Stimulated activated CD4-positive, alpha-beta T cell treated with anti-CD3 and anti-CD28 coated beads, TNF-alpha, amount 100 ng/mL, for 24 hours (primary cell): ENCODE results near the gene ZNF584.
"Not testable (repeated sequence)": the region's sequence is repeated elsewhere in the genome, so short reads cannot be mapped to it uniquely, and the experiment has no call there.

Source experiments
- DNase-seq, 3 experiments: peaks; one replicate each; pipeline ENCODE4 v3.0.0-alpha.2; 2020; ENCODE audit warnings: low read depth in 3 of 3

The ZNF584 gene

DNA sequence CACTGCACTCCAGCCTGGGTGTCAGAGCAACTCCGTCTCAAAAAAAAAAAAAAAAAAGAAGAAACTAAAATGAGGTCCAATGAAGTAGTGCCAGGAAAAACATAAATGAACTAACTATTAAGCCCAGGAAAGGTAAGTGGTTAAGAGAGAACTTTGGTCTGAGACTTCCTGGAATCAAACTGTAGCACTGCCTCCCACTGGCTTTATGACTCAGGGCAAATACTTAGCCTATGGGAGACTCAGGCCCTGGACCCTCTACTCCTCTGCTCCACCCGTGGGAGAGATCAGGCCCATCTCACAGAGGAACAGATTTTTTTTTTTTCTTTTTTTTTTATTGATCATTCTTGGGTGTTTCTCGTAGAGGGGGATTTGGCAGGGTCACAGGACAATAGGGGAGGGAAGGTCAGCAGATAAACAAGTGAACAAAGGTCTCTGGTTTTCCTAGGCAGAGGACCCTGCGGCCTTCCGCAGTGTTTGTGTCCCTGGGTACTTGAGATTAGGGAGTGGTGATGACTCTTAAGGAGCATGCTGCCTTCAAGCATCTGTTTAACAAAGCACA lies 4.5 kb upstream of the ZNF584 start:
- not testable (repeated sequence) for DNase-seq

GRCh38 chr19:58406818-58407657 lies 1.4 kb upstream of the ZNF584 start:
- DNase-seq = no peak

DNA sequence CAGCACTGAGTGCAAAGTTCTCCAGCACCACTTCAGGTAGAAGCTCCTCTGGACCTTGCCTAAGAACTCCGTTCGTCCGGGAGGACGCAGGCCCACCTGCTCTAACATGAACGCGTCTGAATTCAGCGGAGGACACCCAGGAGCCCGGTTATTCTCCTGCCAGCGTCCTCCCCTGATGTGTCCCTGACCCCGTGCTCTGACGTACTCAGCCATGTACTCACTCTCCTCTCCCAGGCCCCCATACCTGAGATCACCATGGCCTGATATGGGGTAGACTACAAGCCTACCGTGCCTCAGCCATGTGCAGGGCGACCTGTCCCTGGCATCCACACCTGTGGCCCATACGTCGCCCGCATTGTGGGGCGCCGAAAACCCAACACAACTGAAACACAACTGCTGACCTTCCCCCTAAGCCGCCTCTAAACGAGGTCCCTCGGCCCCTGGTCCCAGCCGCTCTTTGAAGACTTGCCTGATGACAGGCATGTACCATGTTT lies 744 bp upstream of the ZNF584 start:
- DNase-seq = no peak

DNA sequence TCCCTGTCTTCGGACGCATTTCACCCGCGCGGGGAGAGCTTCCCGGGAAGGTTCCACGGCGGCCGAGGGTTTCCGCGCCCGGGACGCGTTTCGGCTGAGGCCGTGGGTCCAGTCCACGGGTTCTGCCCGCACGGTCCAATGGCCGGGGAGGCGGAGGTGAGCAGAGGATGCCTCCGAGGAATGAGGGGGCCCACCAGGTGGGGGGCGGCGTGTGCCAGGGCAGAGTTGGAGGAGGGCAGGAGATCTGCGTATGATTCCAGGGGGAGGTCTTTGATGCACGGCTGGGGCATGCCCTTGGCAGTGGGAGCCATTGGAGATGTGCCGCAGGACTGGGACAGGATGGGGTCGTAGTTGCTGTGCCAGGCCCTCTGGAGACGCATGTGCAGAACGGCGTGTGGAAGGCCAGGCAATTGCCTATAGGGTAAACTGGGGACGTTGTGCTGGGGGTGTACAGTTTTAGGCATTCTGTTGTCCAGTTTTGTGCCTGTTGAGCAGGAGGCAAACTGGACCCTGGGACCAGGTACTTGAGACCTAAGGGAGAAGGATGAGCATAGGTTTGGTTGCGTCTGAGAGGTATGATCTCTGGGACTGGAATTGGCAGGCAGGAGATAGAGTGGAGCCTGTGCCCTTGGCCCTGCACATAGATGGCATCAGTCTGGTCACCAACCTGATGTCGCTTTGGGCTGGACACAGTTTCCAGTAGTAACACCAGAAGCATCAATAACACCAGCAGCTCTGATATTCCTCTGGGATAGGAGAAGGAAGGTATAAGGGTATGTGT lies 751 bp downstream of the ZNF584 start:
- no peak for DNase-seq

GRCh38 chr19:58416604-58417003 lies 8.2 kb downstream of the ZNF584 start:
- no peak for DNase-seq

DNA sequence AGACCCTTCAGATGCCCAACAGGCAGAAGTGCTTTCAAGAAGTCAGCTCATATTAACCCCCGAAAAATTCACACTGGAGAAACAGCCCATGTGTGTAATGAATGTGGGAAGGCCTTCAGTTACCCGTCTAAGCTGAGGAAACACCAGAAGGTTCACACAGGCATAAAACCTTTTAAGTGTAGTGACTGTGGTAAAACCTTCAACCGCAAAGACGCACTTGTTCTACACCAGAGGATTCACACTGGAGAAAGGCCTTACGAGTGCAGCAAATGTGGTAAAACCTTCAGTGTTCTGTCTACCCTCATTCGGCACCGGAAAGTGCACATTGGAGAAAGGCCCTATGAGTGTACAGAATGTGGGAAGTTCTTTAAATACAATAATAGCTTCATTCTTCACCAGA lies 8.6 kb downstream of the ZNF584 start:
- no peak for DNase-seq

GRCh38 chr19:58428617-58429016 lies 20.2 kb downstream of the ZNF584 start:
- no peak for DNase-seq

DNA sequence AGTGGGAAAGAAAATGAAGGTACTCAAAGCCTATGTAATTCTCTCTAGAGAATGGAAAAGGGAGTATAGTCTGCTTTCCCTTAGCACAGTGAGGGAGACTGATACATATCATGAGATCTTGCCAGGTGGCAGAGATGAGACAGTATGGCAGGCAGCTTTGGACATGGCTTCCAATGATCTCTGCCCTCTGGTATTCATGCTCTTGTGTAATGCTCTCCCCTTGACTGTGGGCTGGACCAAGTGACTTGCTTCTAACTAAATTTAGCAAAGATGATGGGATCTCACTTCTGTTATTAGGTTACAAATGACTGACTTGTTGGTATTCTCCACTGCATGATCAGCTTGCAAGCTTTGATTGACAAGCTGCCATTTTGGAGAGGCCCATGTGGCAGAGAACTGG lies 21.3 kb downstream of the ZNF584 start:
- DNase-seq = no peak

GRCh38 chr19:58434217-58434616 lies 25.8 kb downstream of the ZNF584 start:
- DNase-seq = no peak

DNA sequence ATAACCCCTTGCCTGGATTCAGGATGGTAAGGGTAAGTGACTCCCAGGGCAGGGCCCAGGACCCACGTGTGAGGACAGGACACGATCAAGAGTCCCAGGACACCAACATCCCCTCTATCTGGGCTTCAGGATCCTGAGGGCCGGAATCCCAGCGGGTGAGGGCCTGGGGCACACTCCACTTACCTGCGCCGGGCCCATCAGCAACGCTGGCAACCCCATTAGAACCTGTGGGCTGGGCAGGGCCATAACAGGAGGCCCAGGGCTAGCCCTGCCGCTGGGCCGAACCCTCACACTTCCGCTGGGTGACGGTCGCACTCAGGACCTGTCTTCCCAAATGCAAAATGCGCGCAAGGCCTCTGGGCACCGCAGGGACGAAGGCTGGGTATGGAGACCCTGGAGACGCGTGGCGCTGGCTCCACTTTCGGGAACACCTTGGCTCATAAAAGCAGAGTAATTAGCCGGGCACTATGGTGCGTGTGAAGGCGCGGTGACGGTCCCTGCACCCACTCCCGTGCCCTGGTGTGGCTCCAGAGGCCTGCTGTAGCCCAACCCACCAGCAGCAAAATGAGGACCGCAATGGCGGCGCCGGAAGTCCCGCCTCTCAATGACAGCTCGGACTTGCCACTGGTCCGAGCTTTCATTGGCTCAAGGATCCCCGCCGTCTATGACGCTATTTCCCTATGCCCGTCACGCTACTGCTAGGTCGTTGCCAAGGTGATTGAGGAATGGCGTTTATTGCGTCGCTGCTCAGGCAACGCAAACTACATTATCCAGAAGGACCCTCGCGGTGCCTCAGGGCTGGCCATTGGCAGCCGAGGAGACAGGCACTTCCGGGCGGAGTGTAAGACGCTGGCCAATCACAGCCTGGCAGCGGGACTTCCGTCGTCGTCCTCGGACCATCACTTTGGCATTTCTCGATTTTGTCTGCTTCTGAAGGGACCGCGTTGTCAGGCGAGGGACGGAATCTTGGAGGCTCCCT lies 31.4 kb downstream of the ZNF584 start, which contains the start of gene ZNF132:
Gene ZNF132 (minus strand): TSS at position 578 of the 979 bp plus-strand sequence. CDS start 332 bp downstream, at position 246.
- DNase-seq = peak; percentile 82 to 92 (median 92)

DNA sequence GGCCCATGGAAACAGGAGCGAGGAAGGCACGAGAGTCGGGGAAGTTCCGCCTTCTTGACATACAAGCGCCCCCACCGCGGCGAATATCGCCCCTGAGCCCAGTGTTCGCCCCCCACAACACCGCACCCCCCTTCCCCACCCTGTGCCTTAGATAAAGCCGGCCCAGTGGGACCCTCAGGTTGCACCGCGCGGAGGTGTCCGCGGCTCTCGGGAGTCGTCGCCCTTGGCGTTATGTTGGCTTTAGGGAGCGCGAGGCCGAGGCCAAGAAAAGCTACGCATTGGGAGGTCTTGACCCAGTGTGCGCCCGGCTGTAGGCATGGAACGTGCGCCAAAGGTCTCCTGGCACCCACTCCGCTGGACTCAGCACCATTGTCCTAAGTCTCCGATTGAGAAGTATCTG lies 32.1 kb downstream of the ZNF584 start:
- DNase-seq = no peak

- DNase-seq = not testable (repeated sequence)
Observed at GRCh38 chr19:58442986-58443385, 34.5 kb downstream of the ZNF584 start.

DNA sequence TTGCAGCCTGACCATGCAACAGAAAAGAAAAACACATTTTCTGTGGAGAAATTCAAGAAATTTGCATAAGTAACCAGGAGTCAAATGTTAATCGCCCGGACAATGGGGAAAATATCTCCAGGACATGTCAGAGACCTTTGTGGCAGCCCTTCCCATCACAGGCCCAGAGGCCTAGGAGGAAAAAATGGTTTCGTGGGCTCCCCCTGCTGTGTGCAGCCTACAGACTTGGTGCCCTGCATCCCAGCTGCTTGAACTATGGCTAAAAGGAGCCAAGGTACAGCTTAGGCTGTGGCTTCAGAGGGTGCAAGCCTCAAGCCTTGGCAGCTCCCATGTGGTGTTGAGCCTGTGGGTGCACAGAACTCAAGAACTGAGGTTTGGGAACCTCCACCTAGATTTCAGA lies 40.4 kb downstream of the ZNF584 start:
- DNase-seq = not testable (repeated sequence)

DNA sequence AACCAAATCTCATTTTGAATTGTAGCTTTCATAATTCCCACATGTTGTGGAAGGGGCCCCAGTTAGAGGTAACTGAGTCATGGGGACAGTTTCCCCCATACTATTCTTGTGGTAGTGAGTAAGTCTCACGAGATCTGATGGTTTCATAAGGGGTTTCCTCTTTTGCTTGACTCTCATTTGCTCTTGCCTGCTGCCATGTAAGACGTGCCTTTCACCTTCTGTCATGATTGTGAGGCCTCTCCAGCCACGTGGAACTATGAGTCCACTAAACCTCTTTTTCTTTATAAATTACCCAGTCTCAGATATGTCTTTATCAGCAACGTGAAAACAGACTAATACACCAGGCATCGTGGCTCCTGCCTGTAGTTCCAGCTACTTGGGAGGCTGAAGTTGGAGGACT lies 41.5 kb downstream of the ZNF584 start:
- DNase-seq = not testable (repeated sequence)

DNA sequence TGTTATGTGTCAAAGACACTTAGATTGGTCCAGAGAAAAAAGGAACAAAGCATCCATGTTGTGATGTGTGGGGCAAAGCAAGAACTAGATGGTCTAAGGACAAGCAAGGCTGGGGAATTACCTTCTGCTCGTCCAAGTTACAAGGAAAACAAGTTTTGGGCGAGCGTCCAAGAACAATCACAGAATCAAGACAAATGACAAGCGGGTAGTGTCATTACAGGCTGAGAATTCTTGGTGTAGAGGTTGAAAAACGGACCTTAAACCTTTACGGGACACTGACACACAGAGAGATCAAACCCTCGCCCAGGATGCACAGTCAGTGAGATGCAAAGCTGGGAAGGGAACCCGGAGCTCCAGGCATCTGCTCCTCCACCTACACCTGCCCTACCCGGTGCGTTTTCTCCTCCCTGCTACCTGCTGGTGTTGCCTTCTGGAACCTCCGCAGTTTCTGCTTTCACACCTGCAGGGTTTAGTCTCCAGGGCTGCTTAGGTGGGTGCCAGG lies 42.5 kb downstream of the ZNF584 start:
- DNase-seq = no peak

DNA sequence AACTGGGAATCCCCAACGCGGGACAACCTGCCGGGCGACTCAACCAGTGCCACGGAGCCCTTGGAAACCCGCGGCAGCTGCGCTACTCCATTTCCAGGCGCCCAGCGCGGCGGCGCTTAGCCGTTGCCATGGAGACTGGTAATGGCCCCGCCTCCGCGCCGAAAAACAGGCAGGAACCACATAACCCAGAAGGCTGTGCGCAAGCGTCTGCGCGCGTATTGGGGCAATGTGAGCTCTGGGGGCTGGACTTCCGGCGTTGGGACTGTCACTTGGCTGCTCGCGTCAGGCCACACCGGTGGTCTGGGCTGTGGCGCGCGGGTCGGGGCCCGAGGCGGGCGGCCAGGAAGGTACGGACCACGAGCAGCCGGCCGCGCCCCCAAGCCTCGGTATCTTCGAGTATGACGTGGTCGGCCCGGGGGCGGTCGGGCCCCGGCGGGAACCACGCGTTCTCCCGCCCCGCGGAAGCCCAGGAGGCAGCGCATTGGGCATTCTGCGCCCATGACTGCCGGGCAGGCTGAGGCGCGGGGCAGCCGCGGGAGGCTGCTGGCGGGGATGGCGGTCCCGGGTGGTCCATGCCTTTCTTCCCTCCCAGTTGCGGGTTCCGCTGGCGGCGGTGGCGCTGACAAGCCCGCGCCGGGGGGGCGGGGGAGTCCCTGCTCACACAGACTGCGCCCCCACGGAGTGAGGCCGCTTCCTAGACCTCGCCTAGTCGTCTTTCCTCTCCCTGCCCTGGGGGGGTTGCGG lies 43.1 kb downstream of the ZNF584 start, which contains the start of gene ZNF324B:
Gene ZNF324B (plus strand): TSS at position 265 of the 744 bp plus-strand sequence. CDS start 2,080 bp downstream, outside the sequence.
- DNase-seq = peak; percentile 93 to 97 (median 95)

- no peak for DNase-seq
Observed at GRCh38 chr19:58453743-58454142, 45.3 kb downstream of the ZNF584 start.

DNA sequence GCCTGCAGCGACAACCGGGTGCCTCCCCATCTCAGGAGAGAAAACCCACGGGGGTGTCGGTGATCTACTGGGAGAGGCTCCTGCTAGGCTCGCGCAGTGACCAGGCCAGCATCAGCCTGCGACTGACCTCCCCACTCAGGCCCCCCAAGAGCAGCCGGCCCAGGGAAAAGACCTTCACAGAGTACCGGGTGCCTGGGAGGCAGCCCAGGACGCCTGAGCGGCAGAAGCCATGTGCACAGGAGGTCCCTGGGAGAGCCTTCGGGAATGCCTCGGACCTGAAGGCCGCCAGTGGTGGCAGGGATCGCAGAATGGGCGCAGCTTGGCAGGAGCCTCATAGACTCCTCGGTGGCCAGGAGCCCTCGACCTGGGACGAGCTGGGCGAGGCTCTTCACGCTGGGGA lies 46.9 kb downstream of the ZNF584 start:
- DNase-seq = no peak

- DNase-seq = no peak
Observed at GRCh38 chr19:58456111-58456510, 47.7 kb downstream of the ZNF584 start.

DNA sequence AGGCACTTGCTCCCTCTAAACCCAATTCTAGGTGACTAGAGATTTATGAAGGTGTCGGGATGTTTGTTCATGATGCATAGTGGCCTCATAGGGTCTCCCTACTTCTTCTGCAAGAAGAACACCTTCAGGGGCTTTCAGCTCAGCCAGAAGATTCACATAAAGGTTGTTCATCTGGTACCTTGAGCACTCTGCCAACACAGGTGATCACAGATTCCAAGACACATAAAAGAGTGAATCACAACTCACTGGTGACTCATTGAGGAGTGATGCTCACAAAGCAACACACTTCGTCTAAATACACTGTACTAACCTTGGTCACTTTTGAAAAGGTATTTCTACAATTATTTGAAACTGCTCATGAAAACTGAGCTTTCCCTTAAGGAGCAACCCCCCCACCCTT lies 51.6 kb downstream of the ZNF584 start:
- DNase-seq = no peak
